Transverse colon (tissue), 4 donors: ENCODE data around the gene KCTD14.

ENCODE experiments used
- EP300 ChIP-seq: sonication (generic); formaldehyde crosslinking; IDR thresholded peaks from one replicate; pipeline ENCODE4 v1.6.1; 2017; ENCODE audit warnings: antibody characterized with exemption, low read depth
- POLR2A ChIP-seq: fragments of 450-650 bp; IDR thresholded peaks from one replicate; pipeline ENCODE4 v1.6.1; 2016; ENCODE audit warnings: antibody characterized with exemption, mild to moderate bottlenecking, moderate library complexity
- POLR2AphosphoS5 ChIP-seq, 3 donors: sonication (generic); formaldehyde crosslinking; IDR thresholded peaks; one replicate each; pipeline ENCODE4 v1.6.1; 2016; ENCODE audit warnings: antibody characterized with exemption in 3 of 3
- TF ChIP-seq, protein P1 (sequence below), 5 experiments: fragments of 200-600 bp in 3 of 5; fragments of 450-650 bp in 2 of 5; sonication (generic) in 3 of 5; IDR thresholded peaks; 1 replicate in 2 of 5; 2 replicates in 3 of 5; pipeline ENCODE4 v1.5.1; 2016 to 2017; ENCODE audit warnings: antibody characterized with exemption in 5 of 5, inconsistent platforms in 3 of 5, mild to moderate bottlenecking in 2 of 5, moderate library complexity in 1 of 5

- TF ChIP-seq, protein P1, sequence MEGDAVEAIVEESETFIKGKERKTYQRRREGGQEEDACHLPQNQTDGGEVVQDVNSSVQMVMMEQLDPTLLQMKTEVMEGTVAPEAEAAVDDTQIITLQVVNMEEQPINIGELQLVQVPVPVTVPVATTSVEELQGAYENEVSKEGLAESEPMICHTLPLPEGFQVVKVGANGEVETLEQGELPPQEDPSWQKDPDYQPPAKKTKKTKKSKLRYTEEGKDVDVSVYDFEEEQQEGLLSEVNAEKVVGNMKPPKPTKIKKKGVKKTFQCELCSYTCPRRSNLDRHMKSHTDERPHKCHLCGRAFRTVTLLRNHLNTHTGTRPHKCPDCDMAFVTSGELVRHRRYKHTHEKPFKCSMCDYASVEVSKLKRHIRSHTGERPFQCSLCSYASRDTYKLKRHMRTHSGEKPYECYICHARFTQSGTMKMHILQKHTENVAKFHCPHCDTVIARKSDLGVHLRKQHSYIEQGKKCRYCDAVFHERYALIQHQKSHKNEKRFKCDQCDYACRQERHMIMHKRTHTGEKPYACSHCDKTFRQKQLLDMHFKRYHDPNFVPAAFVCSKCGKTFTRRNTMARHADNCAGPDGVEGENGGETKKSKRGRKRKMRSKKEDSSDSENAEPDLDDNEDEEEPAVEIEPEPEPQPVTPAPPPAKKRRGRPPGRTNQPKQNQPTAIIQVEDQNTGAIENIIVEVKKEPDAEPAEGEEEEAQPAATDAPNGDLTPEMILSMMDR (IDR thresholded peaks at IDR 0.05): no peak
- peak; percentile 74 to 87 (median 81) for TF ChIP-seq POLR2AphosphoS5 (IDR thresholded peaks at IDR 0.05)
- TF ChIP-seq POLR2A: peak; percentile 47
- no peak for TF ChIP-seq EP300
These were observed 28.4 kb downstream of the KCTD14 start, which contains the start of gene INTS4 for GRCh38 chr11:77994434-77995362.
